ENCODE measurements around the gene RAD51B.

RAD51B gene

DNA sequence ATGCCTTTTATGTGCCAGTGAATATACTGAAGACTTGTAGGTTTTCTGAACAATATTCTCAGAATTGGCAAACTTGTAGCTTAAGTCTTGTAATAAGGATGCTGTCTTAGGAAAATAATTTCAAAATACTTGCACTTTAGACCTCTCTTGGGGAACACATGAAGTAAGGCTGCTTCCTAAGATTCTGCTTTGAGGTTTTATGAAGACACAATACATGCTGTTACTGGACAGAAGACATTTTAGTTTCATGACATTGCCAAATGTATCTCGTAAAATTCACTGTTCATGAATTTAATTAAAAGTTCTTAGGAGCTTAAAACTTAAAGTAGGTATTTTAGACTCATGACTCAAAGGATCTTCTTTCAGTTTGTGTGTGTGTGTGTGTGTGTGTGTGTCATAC, 80.7 kb downstream of the RAD51B start:
- no peak for DNase-seq (ENCODE audit: low spot score)

DNA sequence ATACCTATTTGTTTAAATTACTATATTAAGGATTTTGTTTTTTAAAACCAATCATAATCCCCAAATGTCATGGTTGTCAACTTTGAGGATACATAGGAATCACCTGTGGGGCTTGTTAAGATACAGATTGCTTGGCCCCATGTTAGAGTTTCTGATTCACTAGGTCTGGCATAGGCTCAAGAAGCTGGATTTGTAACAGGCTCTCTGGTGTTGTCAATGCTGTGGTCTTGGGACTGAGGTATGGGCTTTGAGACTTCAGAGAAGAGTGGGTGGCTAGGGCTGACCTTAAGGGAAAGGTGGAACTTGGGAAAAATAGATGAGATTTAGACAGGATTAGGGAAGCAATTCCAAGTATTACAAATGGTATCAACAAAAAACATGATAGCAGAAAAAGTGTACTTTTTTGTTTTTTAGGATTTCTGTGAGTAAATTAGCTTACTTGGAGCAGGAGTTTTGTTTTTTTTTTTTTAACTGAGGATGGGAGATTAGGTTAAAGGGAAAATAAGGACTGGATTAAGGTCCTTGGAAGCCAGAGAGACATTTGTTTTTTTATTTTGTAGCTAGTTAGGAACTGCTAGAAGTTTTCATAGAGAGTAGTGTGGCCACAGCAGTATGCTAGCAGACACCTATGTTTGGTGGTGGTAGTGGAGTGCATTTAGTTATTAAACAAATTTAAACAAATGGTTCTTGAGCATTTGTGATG, 88.6 kb downstream of the RAD51B start:
- no peak for DNase-seq (ENCODE audit: low spot score)

DNA sequence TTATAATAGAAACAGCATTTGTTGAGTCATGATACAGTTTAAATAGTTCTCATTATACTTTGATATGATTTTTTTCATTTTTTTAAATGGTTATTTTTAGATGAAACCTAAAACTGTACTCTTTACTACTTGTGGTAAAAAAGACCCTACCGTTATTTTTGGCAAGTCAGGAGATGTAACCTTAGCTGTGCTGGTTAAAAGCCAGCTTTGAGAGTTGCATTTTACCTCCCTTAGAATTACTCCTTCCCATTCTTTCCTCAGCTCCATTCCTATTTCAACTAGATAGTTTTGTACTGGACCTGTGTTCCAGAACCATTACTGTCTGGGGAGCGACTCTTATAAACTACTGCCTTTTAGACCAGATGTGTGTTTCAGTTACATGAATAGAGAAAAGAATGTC, 92.0 kb downstream of the RAD51B start:
- no peak for DNase-seq (ENCODE audit: low spot score)

DNA sequence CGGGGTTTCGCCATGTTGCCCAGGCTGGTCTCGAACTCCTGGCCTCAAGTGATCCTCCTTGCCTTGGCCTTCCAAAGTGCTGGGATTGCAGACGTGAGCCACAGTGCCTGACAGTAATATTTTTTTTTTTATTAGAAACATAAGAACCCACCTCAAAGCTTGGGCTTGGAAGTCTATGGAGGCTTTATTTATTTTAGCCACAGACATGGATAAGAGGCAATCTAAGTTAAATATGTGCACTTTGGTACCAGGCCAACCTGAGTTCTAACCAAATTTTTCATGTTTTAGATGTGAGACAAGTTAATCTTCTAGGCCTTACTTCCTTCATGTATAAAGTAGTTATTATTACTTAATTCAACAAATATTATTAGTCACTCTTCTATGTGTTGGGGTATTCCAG, 96.9 kb downstream of the RAD51B start:
- DNase-seq (ENCODE audit: low spot score), result no peak

DNA sequence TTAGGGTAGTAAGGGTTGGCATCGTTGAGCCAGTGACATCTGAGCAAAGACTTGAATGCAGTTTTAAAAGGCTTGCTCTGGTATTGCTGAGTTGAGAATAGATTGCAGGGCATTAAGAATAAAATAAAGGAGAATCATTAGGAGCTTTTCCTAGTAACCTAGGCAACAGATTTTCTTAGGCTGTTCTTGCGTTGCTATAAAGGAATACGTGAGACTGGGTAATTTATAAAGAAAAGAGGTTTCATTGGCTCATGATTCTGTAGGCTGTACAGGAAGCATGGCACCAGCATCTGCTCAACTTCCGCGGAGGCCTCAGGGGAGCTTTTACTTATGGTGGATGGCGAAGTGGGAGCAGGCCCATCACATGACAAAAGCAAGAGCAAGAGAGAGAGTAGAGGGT, 97.4 kb downstream of the RAD51B start:
- no peak for DNase-seq (ENCODE audit: low spot score)

DNA sequence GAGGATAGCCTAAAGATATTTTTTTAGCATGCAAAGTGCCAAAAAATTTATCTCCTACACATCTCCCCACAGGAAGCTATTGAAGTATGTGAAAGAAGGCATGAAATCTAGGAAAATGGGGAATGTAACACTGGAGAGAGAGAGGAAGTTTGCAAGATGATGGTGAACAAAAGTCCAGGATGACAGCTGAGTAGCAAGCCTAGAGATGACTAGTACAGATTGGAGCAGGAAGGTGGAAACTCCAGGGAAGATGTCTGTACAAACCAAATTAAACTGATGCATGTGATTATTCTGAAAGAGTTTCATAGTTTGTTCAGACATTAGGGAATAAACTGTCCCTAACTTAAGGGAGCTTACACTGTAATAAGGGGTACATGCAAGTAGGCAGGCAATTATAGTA, 99.3 kb downstream of the RAD51B start:
- no peak for DNase-seq (ENCODE audit: low spot score)

DNA sequence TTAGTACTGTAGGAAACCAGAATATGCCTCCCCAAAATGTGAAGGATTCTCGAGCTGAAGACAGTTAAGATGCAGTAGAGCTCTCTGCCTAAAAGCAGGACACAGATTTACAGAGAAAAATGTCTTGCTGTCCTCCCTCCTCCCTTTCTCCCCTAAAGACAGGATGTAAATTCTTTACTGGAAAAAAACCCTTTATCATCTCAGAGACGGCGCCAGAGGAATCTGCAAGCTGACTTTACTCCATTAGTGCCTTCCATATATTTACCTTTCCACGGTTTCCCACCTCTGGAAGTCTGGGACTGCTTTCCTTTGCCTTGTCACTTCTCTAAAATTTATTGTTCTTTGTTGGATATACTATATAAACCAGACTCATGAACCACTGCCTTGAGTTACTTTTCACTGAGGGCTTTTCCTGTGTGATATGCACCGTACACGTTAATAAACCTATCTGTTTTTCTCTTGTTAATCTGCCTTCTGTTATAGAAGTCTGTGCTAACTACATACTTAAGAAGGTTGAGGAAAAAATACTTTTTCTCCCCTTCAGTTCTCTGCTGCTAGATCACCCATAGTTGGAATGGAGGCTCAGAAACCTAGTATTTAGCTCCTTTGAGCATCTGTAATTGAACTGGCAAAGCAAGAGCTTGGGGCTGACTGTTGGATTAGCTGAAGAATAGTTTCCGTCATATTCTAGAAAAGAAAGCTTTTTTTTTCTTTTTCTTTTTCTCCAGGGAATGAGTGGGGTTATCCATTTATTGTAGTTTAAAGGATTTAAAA, 99.9 kb downstream of the RAD51B start:
- DNase-seq (ENCODE audit: low spot score), result peak; percentile 12

DNA sequence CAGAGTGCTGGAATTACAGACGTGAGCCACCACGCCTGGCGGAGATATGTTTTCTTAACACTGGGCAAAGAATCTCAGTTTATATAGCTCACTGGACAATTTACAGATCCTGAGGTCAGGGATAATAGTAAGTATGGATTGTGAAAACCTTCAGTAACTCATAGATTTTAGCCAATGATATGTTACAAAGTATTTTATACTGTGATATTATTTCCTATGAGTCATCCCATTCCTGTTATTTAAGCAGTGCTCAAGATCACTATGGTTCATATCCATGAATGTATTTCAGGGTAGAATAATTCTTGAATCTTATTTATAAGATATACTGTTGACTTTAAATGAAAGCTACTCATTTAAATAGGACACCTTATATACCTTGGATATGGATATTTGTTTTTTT, 107.2 kb downstream of the RAD51B start:
- DNase-seq (ENCODE audit: low spot score), result no peak

DNA sequence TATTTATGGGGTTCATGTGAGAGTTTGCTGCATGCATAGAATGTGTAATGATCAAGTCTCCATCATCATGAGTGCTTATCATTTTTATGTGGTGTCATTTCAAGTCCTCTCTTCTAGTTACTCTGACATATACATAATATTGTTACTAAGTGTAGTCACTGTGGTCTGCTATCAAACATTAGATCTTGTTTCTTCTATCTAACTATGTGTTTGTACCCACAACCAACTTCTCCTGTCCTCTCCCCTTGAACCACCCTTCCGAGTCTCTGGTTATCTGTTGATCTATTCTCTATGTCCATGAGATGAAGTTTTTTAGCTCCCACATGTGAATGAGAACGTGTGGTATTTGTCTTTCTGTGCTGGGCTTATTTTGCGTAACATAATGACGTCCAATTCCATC, 107.7 kb downstream of the RAD51B start:
- DNase-seq (ENCODE audit: low spot score), result no peak

DNA sequence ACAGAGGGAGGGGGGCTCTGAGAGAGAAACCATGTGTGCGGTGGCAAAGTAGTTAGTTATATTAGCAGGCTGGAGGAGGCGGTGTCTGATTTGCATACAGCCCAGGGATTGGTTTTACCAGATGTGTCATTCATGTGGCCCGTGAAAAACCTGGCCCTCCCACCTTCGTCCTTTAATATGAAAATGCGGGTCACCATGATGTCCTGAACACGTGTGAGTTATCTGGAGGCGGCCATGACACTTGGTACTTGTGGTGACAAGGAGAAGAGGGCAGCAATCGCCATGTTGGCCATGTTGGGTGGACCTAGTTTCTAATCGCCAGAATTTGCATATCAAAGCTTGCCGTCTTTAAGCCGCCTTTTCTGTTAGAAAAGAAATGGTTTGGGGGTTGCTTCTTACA, 108.8 kb downstream of the RAD51B start:
- DNase-seq (ENCODE audit: low spot score), result no peak

DNA sequence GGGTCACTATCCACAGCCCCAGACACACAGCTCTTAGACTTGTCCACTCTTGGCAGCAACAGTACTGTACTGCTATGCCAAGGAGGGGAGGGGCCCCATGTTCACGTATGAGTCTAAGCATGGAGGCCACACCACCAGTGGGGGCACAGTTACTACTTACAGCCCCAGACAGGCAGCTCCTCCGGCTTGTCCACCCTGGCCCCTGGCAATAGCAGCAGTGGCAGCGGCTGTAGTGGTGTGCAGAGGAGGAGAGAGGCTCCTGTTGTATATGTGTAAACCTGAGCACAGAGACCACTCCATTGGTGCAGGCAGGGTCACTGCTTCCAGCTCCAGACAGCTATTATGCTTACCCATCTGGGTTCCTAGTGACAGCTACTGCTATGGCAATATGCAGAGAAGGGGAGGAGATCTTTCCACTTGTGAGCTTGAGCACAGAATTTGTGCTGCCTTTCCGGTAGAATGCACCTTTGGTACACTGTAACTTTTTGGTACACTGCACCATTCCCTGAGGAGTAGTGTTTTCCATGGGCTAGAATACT, 113.2 kb downstream of the RAD51B start:
- no peak for DNase-seq (ENCODE audit: low spot score)

DNA sequence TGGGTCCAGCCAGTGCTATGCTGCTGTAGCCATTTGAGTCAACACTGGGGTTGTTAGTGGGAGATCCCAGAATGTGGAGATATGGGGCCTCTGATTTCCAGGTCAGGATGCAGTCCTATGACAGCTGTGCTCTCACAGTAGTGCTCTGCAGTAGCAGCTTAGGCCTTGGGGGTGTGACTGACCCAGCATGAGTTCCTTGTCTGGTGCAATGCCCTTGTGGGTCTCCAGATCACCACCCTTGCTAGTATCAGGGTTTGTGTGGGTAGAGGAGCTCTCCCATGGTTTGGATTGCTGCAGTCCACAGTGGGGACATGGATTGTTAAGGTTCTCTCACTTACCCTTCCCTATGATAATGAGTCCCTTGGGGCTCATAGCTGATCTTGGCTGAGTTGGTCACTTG, 113.7 kb downstream of the RAD51B start:
- DNase-seq (ENCODE audit: low spot score), result no peak

DNA sequence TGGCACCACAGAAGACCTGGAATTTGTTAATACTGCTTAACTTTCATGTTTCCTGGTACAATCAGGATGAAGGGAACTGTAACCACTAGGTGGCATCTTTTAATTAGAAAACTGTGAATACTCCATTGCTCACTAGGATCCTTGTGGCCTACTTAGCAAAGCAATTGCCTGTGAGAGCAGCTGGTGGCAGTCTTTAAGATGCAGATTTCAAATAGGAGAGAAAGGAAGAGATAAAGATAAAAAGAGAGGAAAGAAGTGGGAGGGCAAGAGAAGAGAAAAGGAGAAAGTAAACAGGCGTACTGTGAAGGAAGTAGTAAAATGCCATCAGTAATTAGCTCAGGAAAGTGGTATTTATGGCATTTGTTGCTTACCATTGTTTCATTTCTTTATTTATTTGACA, 114.5 kb downstream of the RAD51B start:
- peak; percentile 61 for DNase-seq (ENCODE audit: low spot score)

DNA sequence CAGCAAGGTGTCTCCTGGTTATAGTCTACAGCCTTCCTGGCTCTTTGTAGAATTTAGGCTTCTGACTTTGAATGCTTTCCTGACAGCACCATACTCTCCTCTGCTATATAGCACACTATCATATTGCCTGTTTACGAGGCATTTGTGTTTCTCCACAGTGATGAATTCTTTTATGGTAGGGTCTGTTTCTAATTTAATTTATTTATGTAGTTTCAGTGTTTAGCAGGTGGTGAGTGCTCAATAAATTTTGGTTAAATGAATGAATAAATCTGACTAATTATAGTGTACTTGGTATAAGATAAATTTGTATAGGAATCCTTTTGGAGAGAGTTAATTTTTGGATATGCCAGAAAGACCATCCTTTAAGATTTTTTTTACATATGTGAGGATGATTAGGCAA, 115.3 kb downstream of the RAD51B start:
- DNase-seq (ENCODE audit: low spot score), result no peak

DNA sequence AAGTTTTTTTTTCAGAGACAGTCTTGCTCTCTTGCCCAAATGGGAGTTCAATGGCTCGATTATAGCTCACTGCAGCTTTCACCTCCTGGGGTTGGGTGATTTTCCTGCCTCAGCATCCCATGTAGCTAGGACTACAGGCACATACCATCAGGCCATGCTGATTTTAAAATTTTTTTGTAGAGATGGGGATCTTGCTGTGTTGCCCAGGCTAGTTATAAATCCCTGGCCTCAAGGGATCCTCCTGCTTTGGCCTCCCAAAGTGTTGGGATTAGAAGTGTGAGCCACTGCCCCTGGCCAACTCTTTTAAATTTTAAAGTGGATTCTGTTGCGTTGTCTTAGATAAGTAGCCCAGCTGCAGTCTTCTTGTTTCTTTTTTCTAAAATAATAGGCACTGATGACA, 115.8 kb downstream of the RAD51B start:
- DNase-seq (ENCODE audit: low spot score), result no peak

DNA sequence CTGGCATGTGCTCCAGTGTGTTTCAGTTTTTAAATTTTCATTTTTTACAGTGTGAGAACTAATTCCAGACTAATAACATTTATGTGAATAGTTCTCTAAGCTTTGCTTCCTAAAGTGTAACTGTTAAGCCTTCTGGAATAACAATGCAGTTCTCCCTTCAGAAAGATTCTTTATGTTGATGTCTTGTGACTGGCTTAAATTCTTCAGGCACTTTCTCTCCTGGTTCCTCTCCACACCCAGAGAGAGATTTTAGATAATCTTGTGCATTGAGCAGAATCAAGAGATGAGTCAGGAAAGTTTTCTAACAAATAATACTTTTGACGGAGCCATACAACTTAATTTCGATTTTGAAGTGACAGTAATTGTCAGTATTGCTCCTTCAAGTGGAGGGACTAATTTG, 118.5 kb downstream of the RAD51B start:
- no peak for DNase-seq (ENCODE audit: low spot score)

DNA sequence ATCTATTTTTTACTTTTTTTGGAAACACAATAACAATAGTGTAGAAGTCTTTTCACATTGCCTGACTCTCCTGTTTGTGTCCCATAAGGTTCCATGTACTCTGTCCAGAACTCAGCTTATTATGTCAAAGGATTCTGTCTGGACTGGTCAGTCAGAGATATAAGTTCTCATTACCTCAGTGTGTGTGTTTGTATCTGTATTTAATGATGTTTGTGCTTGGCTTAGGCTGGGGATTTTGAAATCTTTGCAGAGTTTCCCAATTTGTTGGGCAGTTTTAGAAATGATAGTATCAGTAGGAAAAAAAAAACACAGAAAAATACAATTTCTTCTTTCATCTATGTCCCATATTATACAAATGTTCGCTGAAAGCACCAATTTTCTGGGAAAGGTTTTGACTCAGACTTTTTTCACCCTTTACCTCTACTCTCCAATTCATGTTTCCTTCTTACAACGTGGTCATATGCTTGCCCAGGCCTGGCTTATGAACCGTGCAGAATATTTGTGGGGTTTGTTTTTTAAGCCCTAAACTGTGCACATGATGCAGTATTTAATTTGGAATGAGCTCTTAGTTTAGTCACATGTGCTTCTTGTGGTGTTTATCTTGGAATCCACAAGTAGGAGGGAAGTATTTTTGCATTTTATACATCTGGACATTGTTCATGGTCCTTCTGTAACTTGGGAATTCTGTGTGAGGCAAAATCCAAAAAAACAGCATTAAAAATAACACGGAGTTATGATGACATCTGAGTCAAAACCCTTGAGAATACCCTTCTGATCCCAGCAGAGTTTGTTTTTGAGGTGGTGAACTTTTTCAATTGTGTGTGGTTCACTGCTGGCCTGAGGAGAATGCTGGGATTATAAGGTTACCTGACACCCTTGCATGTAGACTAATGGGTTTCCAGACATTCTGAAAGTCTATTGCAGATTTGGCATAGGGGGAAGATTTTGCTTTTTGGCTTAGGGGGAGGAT, 121.2 kb downstream of the RAD51B start:
- DNase-seq (ENCODE audit: low spot score), result peak; percentile 29

DNA sequence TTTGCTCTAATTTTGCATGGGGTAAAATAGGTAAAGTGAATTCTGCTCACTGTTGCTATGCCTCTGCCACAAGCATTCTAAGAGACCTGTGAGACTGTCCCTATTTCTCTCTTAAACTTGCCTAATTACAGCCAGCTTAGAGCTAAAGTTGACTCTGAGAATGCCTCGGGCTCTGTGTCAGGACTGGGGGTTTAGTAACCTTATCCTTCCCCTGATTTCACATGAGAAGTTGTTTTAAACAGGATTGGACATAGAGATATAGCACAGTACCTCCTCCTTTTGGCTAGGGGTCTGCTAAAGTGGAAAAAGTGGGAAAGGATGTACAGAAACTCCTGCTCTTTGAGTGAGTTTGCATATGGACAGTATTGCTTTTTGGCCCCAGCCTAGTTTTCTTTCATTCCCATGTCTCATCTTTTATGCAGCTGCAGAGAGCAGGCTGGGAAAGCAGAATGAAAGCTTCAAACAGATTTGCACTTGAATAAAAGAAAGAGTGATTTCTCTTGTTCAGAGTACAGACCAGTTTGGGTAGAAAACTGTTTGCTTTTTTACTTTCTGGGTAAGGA, 122.0 kb downstream of the RAD51B start:
- DNase-seq (ENCODE audit: low spot score), result no peak

DNA sequence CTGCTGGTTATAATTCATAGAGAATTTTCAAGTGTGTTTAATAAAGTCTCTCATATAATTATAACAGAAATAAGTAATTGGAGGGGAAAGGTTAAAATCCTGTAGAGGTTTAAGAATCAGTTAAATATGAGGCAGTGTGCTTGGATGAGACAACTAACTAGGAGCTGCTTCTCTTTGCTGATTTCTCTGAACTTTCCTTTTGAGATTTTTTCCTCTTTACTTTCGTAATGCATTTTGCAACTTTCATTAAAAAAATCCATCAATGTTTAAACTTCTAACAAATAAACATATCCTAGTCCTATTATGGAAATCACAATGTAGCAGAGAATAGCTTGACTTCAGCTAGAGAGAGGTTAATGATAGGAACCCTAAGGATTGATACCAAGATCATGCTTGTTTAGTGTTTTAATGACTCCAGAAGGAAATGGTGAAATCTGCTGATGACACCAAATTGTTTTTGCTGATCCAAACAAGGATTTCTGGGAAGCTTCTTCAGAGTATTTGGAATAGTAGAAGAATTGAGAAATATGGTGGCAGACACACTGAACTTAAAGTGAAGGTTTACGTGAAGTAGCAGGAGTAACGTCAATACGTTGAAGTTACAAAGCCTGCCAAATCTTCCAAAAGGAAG, 122.6 kb downstream of the RAD51B start:
- DNase-seq (ENCODE audit: low spot score), result no peak

DNA sequence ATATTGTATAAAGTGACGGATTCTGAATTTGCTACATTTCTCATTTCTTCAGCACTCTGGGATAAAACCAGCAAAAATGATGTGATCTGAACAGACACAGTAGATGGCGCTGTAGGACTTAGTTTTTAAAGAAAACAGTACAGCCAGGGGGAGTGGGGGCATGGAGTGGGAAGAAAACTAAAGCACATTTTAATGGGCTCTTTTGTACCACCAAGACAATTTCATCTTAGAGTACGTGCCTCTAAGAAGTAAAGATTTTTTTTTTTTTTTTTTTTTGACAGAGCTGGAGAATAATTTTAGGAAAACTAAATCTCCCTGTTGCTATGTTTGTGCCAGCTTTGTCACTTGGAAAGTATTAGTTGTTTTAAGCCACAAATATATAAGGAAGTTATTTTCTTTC, 124.4 kb downstream of the RAD51B start:
- DNase-seq (ENCODE audit: low spot score), result peak; percentile 29

DNA sequence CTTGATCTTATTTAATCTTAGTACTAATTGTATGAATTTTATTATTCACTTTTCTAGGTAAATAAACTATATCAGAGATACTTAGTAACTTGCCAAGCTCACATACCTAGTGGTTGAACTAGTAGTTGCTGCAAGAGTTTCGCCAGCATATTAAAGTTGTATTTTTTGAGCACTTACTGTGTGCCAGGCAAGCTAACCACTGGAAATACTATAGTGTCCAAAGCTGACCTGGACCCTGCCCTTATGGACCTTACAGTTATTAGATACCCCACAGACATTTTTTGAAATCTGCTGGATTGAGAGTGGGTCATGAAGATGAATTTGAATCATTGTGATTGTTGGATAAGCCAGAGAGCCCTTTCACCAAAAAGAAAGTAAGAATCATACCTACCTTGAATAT, 125.0 kb downstream of the RAD51B start:
- no peak for DNase-seq (ENCODE audit: low spot score)

DNA sequence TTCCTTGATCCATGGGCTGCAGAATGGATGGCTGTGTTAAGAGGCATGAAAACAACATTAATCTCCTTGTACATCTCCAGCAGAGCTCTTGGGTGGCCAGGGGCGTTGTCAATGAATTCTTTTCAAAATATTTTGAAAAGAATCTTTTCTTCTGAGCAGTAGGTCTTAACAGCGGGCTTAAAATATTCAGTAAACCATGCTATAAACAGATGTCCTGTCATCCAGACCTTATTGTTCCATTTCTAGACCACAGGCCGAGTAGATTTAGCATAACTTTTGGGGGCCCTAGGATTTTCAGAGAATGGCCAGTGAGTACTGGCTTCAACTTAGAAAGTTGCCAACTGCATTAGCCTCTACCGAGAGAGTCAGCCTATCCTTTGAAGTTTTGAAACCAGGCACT, 130.2 kb downstream of the RAD51B start:
- DNase-seq (ENCODE audit: low spot score), result no peak

Data from hepatic stellate cell (primary cell).